Colonic mucosa (tissue), 4 donors: ENCODE measurements around the gene CCN6. TPM values are rescaled to one million over a fixed set of nuclear protein-coding genes. Genes with fewer than 3 reads are reported as not detected.

ENCODE experiments used
- DNase-seq: peaks from one replicate; pipeline ENCODE4 v3.0.0-alpha.2; 2020
- H3K27ac ChIP-seq: fragments of 200-600 bp; one replicate; pipeline ENCODE4 v1.8.0; 2021
- H3K27me3 ChIP-seq: fragments of 200-600 bp; one replicate; pipeline ENCODE4 v1.8.0; 2021
- H3K36me3 ChIP-seq: fragments of 200-600 bp; one replicate; pipeline ENCODE4 v1.8.0; 2021
- H3K4me1 ChIP-seq: fragments of 200-600 bp; one replicate; pipeline ENCODE4 v1.8.0; 2021; ENCODE audit warnings: mild to moderate bottlenecking
- H3K4me3 ChIP-seq: fragments of 200-600 bp; one replicate; pipeline ENCODE4 v1.8.0; 2021
- H3K9ac ChIP-seq, 2 donors: one replicate each; pipeline ENCODE4 v1.7.0; 2013; ENCODE audit warnings: control low read depth in 2 of 2, low read depth in 2 of 2, low read length in 2 of 2
- H3K9me3 ChIP-seq: fragments of 200-600 bp; one replicate; pipeline ENCODE4 v1.8.0; 2021
- CTCF ChIP-seq: fragments of 200-600 bp; IDR thresholded peaks from one replicate; pipeline ENCODE4 v1.8.0; 2022; ENCODE audit warnings: antibody characterized with exemption, mild to moderate bottlenecking
- intact Hi-C: fragments of 100-400 bp; cut with DNase I; formaldehyde crosslinking; loops from one replicate; pipeline ENCODE4 v1.14.1; 2022
- total RNA-seq, 2 donors: library from RNA; stranded (reverse); fragmentation: NEBNext Ultra II Directional in 1 of 2; extraction: Animal tissue kit (Norgen Biotek cat#: 25700) in 1 of 2; gene quantifications; one replicate each; pipeline ENCODE4 v1.2.1, GENCODE V29; 2021
- donor health status: healthy.
- donor health status: DM: no; HTN: no; CAD: no.
- donor health status: DM: no; HTN: no; CAD: no.

Gene CCN6
- total RNA-seq, 2 donors from 2014 or later: not detected

GRCh38 chr6:112034616-112034995 lies 19.3 kb upstream of the CCN6 start:
- no peak overlapping the region for H3K4me3 ChIP-seq
- H3K9me3 ChIP-seq: no peaks in the 10 kb centered on the region
- H3K9ac ChIP-seq: no peak overlapping the region
- no peaks in the 10 kb centered on the region for H3K36me3 ChIP-seq
- H3K27me3 ChIP-seq: no peaks in the 10 kb centered on the region
- intact Hi-C loops: no loop called here
- DNase-seq: no peak
- TF ChIP-seq CTCF: no peak
- H3K4me1 ChIP-seq: no peaks in the 10 kb centered on the region
- H3K27ac ChIP-seq: no peak overlapping the region

- no peaks in the 10 kb centered on the region for H3K36me3 ChIP-seq
- no peaks in the 10 kb centered on the region for H3K9me3 ChIP-seq
- H3K4me3 ChIP-seq: no peak overlapping the region
- no peak overlapping the region for H3K27ac ChIP-seq
- TF ChIP-seq CTCF: no peak
- intact Hi-C loops: no loop called here
- no peaks in the 10 kb centered on the region for H3K4me1 ChIP-seq
- DNase-seq: no peak
- no peaks in the 10 kb centered on the region for H3K27me3 ChIP-seq
- H3K9ac ChIP-seq: no peak overlapping the region
These were observed 17.7 kb upstream of the CCN6 start for GRCh38 chr6:112036088-112036637.

DNA sequence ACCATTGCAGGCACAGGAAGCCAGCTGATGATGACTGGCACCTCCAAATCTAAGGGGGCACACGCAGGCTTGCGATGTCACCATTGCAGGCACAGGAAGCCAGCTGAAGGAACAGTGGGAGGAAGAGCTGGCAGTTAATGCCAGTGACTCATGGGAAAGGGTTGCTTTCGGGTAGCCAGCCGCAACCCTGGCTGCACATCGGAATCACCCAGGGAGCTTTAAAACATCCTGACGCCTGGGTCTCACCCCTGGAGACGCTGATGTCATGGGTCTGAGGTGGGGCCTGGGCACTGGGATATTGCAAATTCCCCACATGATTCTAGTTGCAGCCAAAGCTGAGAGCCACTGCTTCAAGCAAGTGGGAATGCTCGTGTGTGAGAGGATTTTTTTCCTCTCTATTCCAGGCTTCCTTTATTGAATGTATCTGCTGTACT lies 16.1 kb upstream of the CCN6 start:
- H3K27me3 ChIP-seq: no peaks in the 10 kb centered on the region
- H3K4me3 ChIP-seq: no peak overlapping the region
- H3K4me1 ChIP-seq: no peaks in the 10 kb centered on the region
- TF ChIP-seq CTCF: no peak
- H3K27ac ChIP-seq: no peak overlapping the region
- no peaks in the 10 kb centered on the region for H3K9me3 ChIP-seq
- no peak overlapping the region for H3K9ac ChIP-seq
- H3K36me3 ChIP-seq: no peaks in the 10 kb centered on the region
- DNase-seq: peak; percentile 38
- intact Hi-C loops: no loop called here

DNA sequence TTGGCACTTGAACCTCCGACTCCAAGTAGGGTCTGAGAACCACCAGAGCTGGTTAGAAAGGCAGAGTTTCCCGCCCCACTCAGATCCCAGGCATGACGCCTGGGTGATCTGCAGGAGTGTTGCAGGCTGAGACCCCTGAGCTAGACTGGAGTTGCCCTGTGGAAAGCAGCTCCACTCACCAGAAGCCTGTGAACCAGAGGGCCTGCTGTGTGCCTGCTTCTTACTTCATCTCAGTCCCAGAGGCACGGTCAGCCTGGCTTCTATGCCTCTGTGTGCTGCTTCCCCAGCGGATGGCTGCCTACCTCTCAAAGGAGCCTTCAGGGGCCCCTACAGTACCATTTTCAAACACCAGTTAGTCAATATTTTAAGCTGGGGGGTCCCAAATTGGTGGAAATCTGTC lies 15.6 kb upstream of the CCN6 start:
- Histone ChIP-seq H3K36me3 (no peaks in the 10 kb centered on the region), H3K27ac (no peak overlapping the region), H3K4me1 (no peaks in the 10 kb centered on the region), H3K4me3 (no peak overlapping the region), H3K9ac (no peak overlapping the region), H3K27me3 (no peaks in the 10 kb centered on the region), H3K9me3 (no peaks in the 10 kb centered on the region)
- TF ChIP-seq CTCF: no peak
- DNase-seq: no peak
- intact Hi-C loops: no loop called here

DNA sequence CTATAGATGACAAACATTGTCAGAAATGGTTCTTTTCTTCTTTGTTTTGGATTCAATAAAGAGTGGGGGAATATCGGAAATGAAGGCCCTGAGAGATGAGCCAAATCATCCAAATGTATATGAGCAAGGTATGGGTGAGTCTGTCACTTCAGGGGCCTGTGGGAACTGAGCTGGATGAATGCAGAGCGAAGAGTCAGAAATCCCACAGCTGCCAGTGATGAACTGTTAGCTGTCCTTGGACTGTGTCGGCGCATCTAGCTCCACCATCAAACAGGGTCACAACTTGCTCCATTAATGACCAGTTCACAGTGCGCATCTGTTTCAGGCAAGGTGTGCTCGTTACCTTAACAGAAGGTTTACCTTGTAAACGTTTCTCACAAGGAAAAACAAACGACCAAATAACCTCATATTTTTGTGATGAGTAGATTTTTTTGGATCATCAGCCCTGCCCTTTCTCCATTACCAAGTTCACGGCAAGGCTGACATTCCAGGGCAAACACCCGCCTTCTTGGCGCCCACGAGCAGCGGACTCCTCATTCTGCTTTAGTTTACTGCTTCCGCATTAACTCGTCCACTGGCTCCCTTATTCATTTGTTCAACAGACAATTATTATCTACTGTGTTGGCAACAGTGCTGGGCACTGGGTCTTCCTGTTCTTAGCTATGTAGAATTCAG lies 15.0 kb upstream of the CCN6 start:
- H3K4me1 ChIP-seq: no peaks in the 10 kb centered on the region
- H3K27me3 ChIP-seq: no peaks in the 10 kb centered on the region
- no peak overlapping the region for H3K27ac ChIP-seq
- no peak overlapping the region for H3K4me3 ChIP-seq
- TF ChIP-seq CTCF: no peak
- H3K9me3 ChIP-seq: no peaks in the 10 kb centered on the region
- intact Hi-C loops: no loop called here
- DNase-seq: no peak
- H3K9ac ChIP-seq: no peak overlapping the region
- no peaks in the 10 kb centered on the region for H3K36me3 ChIP-seq
